HepG2 (cell line): ENCODE results near the gene LGALS4. TPM values are rescaled to one million over a fixed set of nuclear protein-coding genes. Genes with fewer than 3 reads are reported as not detected.
A peak's percentile ranks its signal among the peaks of the same experiment; 100 is the strongest.

Source experiments
- FOSL1 ChIP-seq: sonication (generic); formaldehyde crosslinking; IDR thresholded peaks from 2 replicates; pipeline ENCODE4 v1.9.0; 2021; ENCODE audit warnings: missing genetic modification reagents, borderline replicate concordance
- HOXA7 ChIP-seq: sonication (generic); formaldehyde crosslinking; IDR thresholded peaks from 2 replicates; pipeline ENCODE4 v1.8.1; 2022; ENCODE audit warnings: mild to moderate bottlenecking, missing genetic modification reagents, moderate library complexity
- KAT2B ChIP-seq: fragments of 150-350 bp; IDR thresholded peaks from 2 replicates; pipeline ENCODE4 v1.6.1; 2014; ENCODE audit warnings: low read depth, low read length, borderline replicate concordance
- KLF6 ChIP-seq: IDR thresholded peaks from 2 replicates; pipeline ENCODE4 v1.8.0; 2016; ENCODE audit warnings: missing biosample characterization, missing genetic modification reagents
- MBD4 ChIP-seq: IDR thresholded peaks from 2 replicates; pipeline ENCODE4 v1.6.1; 2012; ENCODE audit warnings: low read length, inconsistent platforms, borderline replicate concordance
- MLX ChIP-seq: IDR thresholded peaks from 2 replicates; pipeline ENCODE4 v1.6.1; 2016
- PBX3 ChIP-seq: sonication (generic); formaldehyde crosslinking; IDR thresholded peaks from 2 replicates; pipeline ENCODE4 v1.8.1; 2023; ENCODE audit warnings: missing genetic modification reagents, inconsistent platforms, borderline replicate concordance
- PCBP2 ChIP-seq: fragments of 200-400 bp; formaldehyde crosslinking; optimal IDR thresholded peaks from 2 replicates; pipeline ENCODE3; 2018; ENCODE audit warnings: low read length, low read depth; ENCODE audit not compliant: poor library complexity, severe bottlenecking
- PRPF4 ChIP-seq: fragments of 200-400 bp; formaldehyde crosslinking; IDR thresholded peaks from 2 replicates; pipeline ENCODE4 v1.6.1; 2016; ENCODE audit warnings: low read length, low read depth; ENCODE audit not compliant: poor library complexity, severe bottlenecking
- RBAK ChIP-seq: sonication (generic); formaldehyde crosslinking; IDR thresholded peaks from 2 replicates; pipeline ENCODE4 v1.5.1; 2020; ENCODE audit warnings: mild to moderate bottlenecking, missing genetic modification reagents
- SIX1 ChIP-seq: sonication (generic); formaldehyde crosslinking; IDR thresholded peaks from 2 replicates; pipeline ENCODE4 v1.4.0; 2020; ENCODE audit warnings: missing genetic modification reagents, borderline replicate concordance
- SRSF1 ChIP-seq: fragments of 200-400 bp; formaldehyde crosslinking; optimal IDR thresholded peaks from 2 replicates; pipeline ENCODE3; 2017; ENCODE audit warnings: mild to moderate bottlenecking, low read depth, low read length, moderate library complexity
- ZBTB38 ChIP-seq: sonication (generic); formaldehyde crosslinking; IDR thresholded peaks from 2 replicates; pipeline ENCODE4 v1.5.1; 2020; ENCODE audit warnings: mild to moderate bottlenecking, missing genetic modification reagents
- ZNF329 ChIP-seq: sonication (generic); formaldehyde crosslinking; IDR thresholded peaks from 2 replicates; pipeline ENCODE4 v1.9.0; 2021; ENCODE audit warnings: low read depth, mild to moderate bottlenecking, missing genetic modification reagents
- ZNF407 ChIP-seq: sonication (generic); formaldehyde crosslinking; IDR thresholded peaks from one replicate; pipeline ENCODE4 v1.5.1; 2020; ENCODE audit warnings: mild to moderate bottlenecking, missing genetic modification reagents; ENCODE audit errors: not compliant biosample characterization
- ZNF446 ChIP-seq: sonication (generic); formaldehyde crosslinking; IDR thresholded peaks from 2 replicates; pipeline ENCODE4 v1.5.0; 2020; ENCODE audit warnings: mild to moderate bottlenecking, missing genetic modification reagents
- ZNF513 ChIP-seq: sonication (generic); formaldehyde crosslinking; conservative IDR thresholded peaks from 2 replicates; pipeline ENCODE4 v1.5.0; 2020; ENCODE audit warnings: missing genetic modification reagents
- ZNF589 ChIP-seq: sonication (generic); formaldehyde crosslinking; conservative IDR thresholded peaks from 2 replicates; pipeline ENCODE4 v1.8.0; 2022; ENCODE audit warnings: mild to moderate bottlenecking, moderate library complexity, missing genetic modification reagents
- polyA plus RNA-seq, 8 experiments: library from polyadenylated mRNA; depleted of rRNA in 3 of 8; stranded (reverse) in 7 of 8; unstranded in 1 of 8; fragments of >200 nt; fragmentation: Illumina TruSeq in 4 of 8; extraction: Trizol in 4 of 8; gene quantifications; 2 replicates each; pipeline versions ENCODE4 v1.2.1 to v1.2.3, GENCODE V29; 2011 to 2016; ENCODE audit warnings: low read depth in 4 of 8, missing spikeins in 1 of 8, mixed read lengths in 1 of 8; ENCODE audit not compliant: insufficient read depth in 1 of 8
- total RNA-seq, 5 experiments: library from RNA; depleted of rRNA; stranded (reverse); fragments of >200 nt; fragmentation: Illumina TruSeq; extraction: Trizol; gene quantifications; 2 replicates each; pipeline ENCODE4 v1.2.3, GENCODE V29; 2016; ENCODE audit warnings: low read depth in 1 of 5

Gene LGALS4
- total and polyA plus RNA-seq, 2 of the 13 experiments (the other 11 are each of a cell fraction or from before 2014, with no cell fraction given), result 0.24 to 0.71 TPM

- peak; percentile 2 for TF ChIP-seq ZNF407
- TF ChIP-seq ZNF329, result no peak
- TF ChIP-seq SRSF1, result no peak
- peak; percentile 31; the same call in 1 of the 2 replicates for TF ChIP-seq ZBTB38 (CRISPR knock-in tag)
- no peak for TF ChIP-seq KLF6 (CRISPR knock-in tag)
- no peak for TF ChIP-seq HOXA7
- TF ChIP-seq PBX3 (CRISPR knock-in tag), result no peak
- no peak for TF ChIP-seq ZNF446 (CRISPR knock-in tag)
- no peak for TF ChIP-seq FOSL1 (CRISPR knock-in tag)
- no peak for TF ChIP-seq MBD4
- no peak for TF ChIP-seq KAT2B
- no peak for TF ChIP-seq MLX (CRISPR knock-in tag)
- no peak for TF ChIP-seq PRPF4
- TF ChIP-seq PCBP2, result no peak
- no peak for TF ChIP-seq SIX1 (CRISPR knock-in tag)
- TF ChIP-seq ZNF513 (CRISPR knock-in tag), result no peak
- no peak for TF ChIP-seq ZNF589 (CRISPR knock-in tag)
- no peak for TF ChIP-seq RBAK (CRISPR knock-in tag)
Observed at GRCh38 chr19:38853214-38853613, 40.5 kb upstream of the LGALS4 start (continued).
